ENCODE data around the gene SHCBP1. TPM values are rescaled to one million over a fixed set of nuclear protein-coding genes. Genes with fewer than 3 reads are reported as not detected.
A peak's percentile ranks its signal among the peaks of the same experiment; 100 is the strongest.

The SHCBP1 gene
- total and polyA plus RNA-seq, 8 donors = 5.6 to 18.1 (median 10.8) TPM

- Histone ChIP-seq H3K36me3 (no peaks in the 10 kb centered on the region), H3K4me3 (no peak overlapping the region), H3K27ac (no peak overlapping the region), H3K27me3 (no peaks in the 10 kb centered on the region), H3K9me3 (peaks cover 0 to 14% of the 10 kb centered on the region in 2 donors), H3K4me1 (no peaks in the 10 kb centered on the region)
- DNase-seq (no peak), ATAC-seq (no peak)
- TF ChIP-seq CTCF (IDR thresholded peaks at IDR 0.05) = no peak
- intact Hi-C loops (cut with DNase I) = no loop called here
These were observed 38.1 kb downstream of the SHCBP1 start for GRCh38 chr16:46583036-46583435.

DNA sequence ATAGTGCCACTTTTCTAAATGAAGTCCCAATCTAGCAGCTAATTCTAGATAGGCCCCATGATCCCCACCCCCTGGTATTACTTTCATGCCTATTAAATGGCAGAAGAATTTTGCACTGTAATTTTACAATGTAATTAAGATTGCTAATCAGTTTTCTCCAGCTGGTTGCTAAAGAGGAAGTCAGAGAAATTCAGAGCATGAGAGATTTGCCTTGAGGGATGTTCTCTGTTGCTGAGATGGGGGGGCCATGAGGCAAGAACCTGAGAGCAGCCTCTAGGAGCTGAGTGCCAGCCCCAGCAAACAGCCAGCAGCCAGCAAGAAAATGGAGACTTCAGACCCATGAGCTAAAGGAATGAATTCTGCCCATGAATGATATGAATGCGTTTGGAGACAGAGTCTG, 38.9 kb downstream of the SHCBP1 start:
- no peak for DNase-seq
- ATAC-seq = no peak
- Histone ChIP-seq H3K27ac (no peak overlapping the region), H3K27me3 (no peaks in the 10 kb centered on the region), H3K36me3 (no peaks in the 10 kb centered on the region), H3K9me3 (peaks cover 0 to 12% of the 10 kb centered on the region in 2 donors), H3K4me3 (no peak overlapping the region), H3K4me1 (no peaks in the 10 kb centered on the region)
- intact Hi-C loops (cut with DNase I) = no loop called here
- TF ChIP-seq CTCF (IDR thresholded peaks at IDR 0.05) = no peak

DNA sequence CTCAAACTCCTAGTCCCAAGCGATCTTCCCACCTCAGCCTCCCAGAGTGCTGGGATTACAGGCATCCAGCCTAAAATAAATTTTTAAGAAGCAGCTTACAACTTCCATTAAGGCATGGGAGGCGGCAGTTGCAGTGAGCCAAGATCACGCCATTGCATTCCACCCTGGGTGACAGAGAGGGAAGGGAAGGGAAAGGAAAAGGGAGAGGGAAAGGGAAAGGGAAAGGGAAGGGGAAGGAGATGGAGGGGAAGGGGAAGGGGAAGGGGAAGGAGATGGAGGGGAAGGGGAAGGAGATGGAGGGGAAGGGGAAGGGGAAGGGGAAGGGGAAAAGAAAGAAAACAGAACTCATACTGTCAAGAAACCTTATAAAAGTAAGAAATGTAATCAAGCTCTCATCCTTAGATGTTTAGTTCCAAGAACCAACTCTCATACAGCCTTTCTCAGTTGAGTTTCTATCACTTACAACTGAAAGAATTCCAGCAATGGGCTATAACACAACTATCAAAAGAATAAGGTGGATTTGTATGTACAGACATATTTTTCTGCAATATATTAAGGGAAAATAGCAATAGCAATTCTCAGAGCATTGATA, 43.1 kb downstream of the SHCBP1 start:
- Histone ChIP-seq H3K27ac (no peak overlapping the region), H3K4me1 (no peaks in the 10 kb centered on the region), H3K4me3 (no peak overlapping the region), H3K27me3 (peaks cover 0 to 8% of the 10 kb centered on the region in 2 donors), H3K36me3 (no peaks in the 10 kb centered on the region), H3K9me3 (no peaks in the 10 kb centered on the region)
- TF ChIP-seq CTCF (IDR thresholded peaks at IDR 0.05) = no peak
- DNase-seq (no peak), ATAC-seq (no peak)
- intact Hi-C loops (cut with DNase I) = no loop called here

- no peaks in the 10 kb centered on the region for H3K4me1 ChIP-seq
- DNase-seq = no peak
- H3K27me3 ChIP-seq = peaks cover 0 to 8% of the 10 kb centered on the region in 2 donors
- no peak for TF ChIP-seq CTCF (IDR thresholded peaks at IDR 0.05)
- no peak overlapping the region for H3K4me3 ChIP-seq
- H3K27ac ChIP-seq = no peak overlapping the region
- intact Hi-C loops (cut with DNase I) = no loop called here
- H3K9me3 ChIP-seq = no peaks in the 10 kb centered on the region
- H3K36me3 ChIP-seq = no peaks in the 10 kb centered on the region
- ATAC-seq = no peak
These were observed 47.4 kb downstream of the SHCBP1 start for GRCh38 chr16:46573834-46574159.

DNA sequence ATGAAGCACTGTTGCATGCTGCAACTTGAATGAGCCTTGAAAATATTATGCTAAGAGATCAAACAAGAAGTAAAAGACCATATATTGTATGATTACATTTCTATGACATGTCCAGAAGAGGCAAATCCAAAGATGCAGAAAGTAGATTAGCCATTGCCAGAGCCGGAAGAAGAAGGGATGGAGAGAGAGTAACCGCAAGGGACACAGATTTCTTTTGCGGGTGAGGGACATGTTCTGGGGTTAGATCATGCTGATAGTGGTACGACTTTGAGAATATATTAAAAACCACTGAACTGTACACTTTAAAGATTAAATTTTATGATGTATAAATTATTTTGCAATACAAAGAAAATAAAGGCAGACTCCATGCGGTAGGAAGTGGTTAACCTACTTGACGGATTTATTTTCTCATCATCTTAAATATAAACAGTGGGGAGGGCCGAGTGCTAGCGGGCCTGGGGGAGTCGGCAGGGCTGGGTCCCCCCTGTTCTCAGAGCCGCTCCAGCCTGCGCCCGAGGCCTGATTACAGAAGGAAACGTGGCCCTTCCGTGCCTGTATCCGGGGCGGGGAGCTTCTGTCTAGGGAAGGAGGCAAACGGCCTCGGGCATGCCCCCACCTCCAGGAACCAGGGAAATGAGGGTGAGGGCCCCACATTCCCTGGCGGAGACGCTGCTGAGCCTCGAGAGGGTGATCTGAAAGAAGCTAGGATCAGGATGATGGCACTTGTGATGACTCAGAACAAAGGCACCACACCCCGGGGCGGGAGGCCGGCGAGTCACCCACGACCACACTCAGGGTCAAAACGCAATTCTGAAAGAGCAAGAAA, 48.0 kb downstream of the SHCBP1 start:
- Histone ChIP-seq H3K9me3 (no peaks in the 10 kb centered on the region), H3K27ac (no peak overlapping the region), H3K4me3 (no peak overlapping the region), H3K27me3 (peaks cover 0 to 8% of the 10 kb centered on the region in 2 donors), H3K4me1 (no peaks in the 10 kb centered on the region), H3K36me3 (no peaks in the 10 kb centered on the region)
- ATAC-seq (no peak), DNase-seq (peak in 1 of 4 donors; percentile 71)
- intact Hi-C loops (cut with DNase I) = no loop called here
- TF ChIP-seq CTCF (IDR thresholded peaks at IDR 0.05) = no peak
